Psoas muscle (tissue), 8 donors: Measurements from ENCODE around the gene PIGK. TPM values are rescaled to one million over a fixed set of nuclear protein-coding genes. Genes with fewer than 3 reads are reported as not detected.

Source experiments
- ATAC-seq, 4 donors: fragments of 200-7000 bp; cut with Tn5 transposase; one replicate each; pipeline ENCODE4 v1.9.1; 2020; ENCODE audit warnings: moderate library complexity in 3 of 4, mild to moderate bottlenecking in 2 of 4
- DNase-seq, 2 donors: peaks; one replicate each; pipeline ENCODE4 v3.0.0-alpha.2; 2020
- H3K27ac ChIP-seq: fragments of 200-600 bp; one replicate; pipeline ENCODE4 v1.8.0; 2022
- H3K27me3 ChIP-seq, 3 donors: fragments of 200-600 bp in 1 of 3; one replicate each; pipeline versions ENCODE4 v1.6.1 to v1.8.0; 2013 to 2022; ENCODE audit warnings: low read length in 2 of 3, mild to moderate bottlenecking in 2 of 3, moderate library complexity in 1 of 3; ENCODE audit not compliant: insufficient read depth in 3 of 3
- H3K36me3 ChIP-seq, 2 donors: fragments of 200-600 bp in 1 of 2; one replicate each; pipeline versions ENCODE4 v1.6.1 to v1.8.0; 2013 to 2022; ENCODE audit warnings: low read depth in 1 of 2, mild to moderate bottlenecking in 1 of 2, moderate library complexity in 1 of 2; ENCODE audit not compliant: insufficient read depth in 1 of 2
- H3K4me1 ChIP-seq: fragments of 200-600 bp; one replicate; pipeline ENCODE4 v1.8.0; 2022
- H3K4me3 ChIP-seq: fragments of 200-600 bp; one replicate; pipeline ENCODE4 v1.8.0; 2022; ENCODE audit warnings: mild to moderate bottlenecking
- H3K9me3 ChIP-seq: fragments of 200-600 bp; one replicate; pipeline ENCODE4 v1.8.0; 2022
- CTCF ChIP-seq: fragments of 200-600 bp; IDR thresholded peaks from one replicate; pipeline ENCODE4 v1.8.0; 2022; ENCODE audit warnings: antibody characterized with exemption
- WGBS, 3 donors: extraction: QIAGEN DNeasy Blood & Tissue Kit; methylation state at CpG; one replicate each; pipeline versions ENCODE4 v1.1.6 to v1.1.7; 2013; 5-methylcytosine and 5-hydroxymethylcytosine counted together
- intact Hi-C, 2 donors: fragments of 100-400 bp; cut with DNase I; formaldehyde crosslinking; loops; one replicate each; pipeline versions ENCODE4 v1.11.0 to v1.14.2; 2022
- long read RNA-seq, 2 donors: library from polyadenylated mRNA; unstranded; transcript quantifications; one replicate each; pipeline ENCODE4 v2.0.0, GENCODE V29; 2021
- polyA plus RNA-seq, 3 donors: library from polyadenylated mRNA; stranded (reverse); fragments of 200-250 nt; gene quantifications; one replicate each; pipeline ENCODE4 v1.2.3, GENCODE V29; 2013
- total RNA-seq, 4 donors: library from RNA; stranded (reverse); fragmentation: NEBNext Ultra II Directional in 2 of 4; extraction: Animal tissue kit (Norgen Biotek cat#: 25700) in 2 of 4; gene quantifications; one replicate each; pipeline versions ENCODE4 v1.2.1 to v1.2.4, GENCODE V29; 2021 to 2023
- donor health status: healthy with polysubstance abuse.
- donor health status: DM: no; HTN: no; CAD: no; lungs with moderate emphysema.
- donor health status: Bipolar disorder and iron deficiency.
- donor health status: healthy.
- donor health status: DM: yes; HTN: yes; CAD: no.
- donor health status: DM: no; HTN: no; CAD: no.
- donor health status: DM: no; HTN: no; CAD: no.
- donor health status: DM: yes; HTN: yes; CAD: no.

PIGK gene
- total RNA-seq (10 to 100 TPM; 10.2 to 13.2 (median 12.1) TPM), polyA plus RNA-seq (10 to 100 TPM in 1 of 3 donors, 1 to 10 TPM in 2; 4.8 to 12.1 (median 5.0) TPM)
- long read RNA-seq, donor 1, full-length matches to known transcripts, result 5 of 9 reads
- long read RNA-seq, donor 1, partial matches to known transcripts, result 0 of 9 reads
- long read RNA-seq, donor 1, other reads (novel, unspliced or antisense), result 4 of 9 reads
- long read RNA-seq, donor 2, full-length matches to known transcripts, result 10 of 11 reads
- long read RNA-seq, donor 2, partial matches to known transcripts, result 1 of 11 reads
- long read RNA-seq, donor 2, other reads (novel, unspliced or antisense), result 0 of 11 reads

GRCh38 chr1:77219166-77219887 lies at the start of gene PIGK:
Gene PIGK, minus strand, starts transcription at chr1:77219430. Its CDS starts 28 bp downstream, at chr1:77219402.
- intact Hi-C loops, result no loop called here
- H3K27ac ChIP-seq, result peak within 1 kb of the TSS; percentile 89
- TF ChIP-seq CTCF, result no peak
- H3K27me3 ChIP-seq, result no peaks in the 10 kb centered on the region
- peaks cover 0 to 11% of the 10 kb centered on the region in 2 donors for H3K36me3 ChIP-seq
- H3K4me1 ChIP-seq, result peaks cover 18% of the 10 kb centered on the region
- WGBS, 3 donors, result 0% methylated on average over 31 of the region's 31 CpGs
- no peaks in the 10 kb centered on the region for H3K9me3 ChIP-seq
- peak; percentile 98 to 99 (median 98) for ATAC-seq
- peak; percentile 88 to 93 for DNase-seq
- H3K4me3 ChIP-seq, result peak within 1 kb of the TSS; percentile 88

- WGBS, 3 donors, result 52 to 65% (median 56%) methylated on average over 1 of the region's 1 CpG
- H3K27ac ChIP-seq, result no peak overlapping the region
- ATAC-seq (no peak), DNase-seq (no peak)
- TF ChIP-seq CTCF, result no peak
- peaks cover 0 to 2% (median 0%) of the 10 kb centered on the region in 3 donors for H3K27me3 ChIP-seq
- H3K36me3 ChIP-seq, result no peaks in the 10 kb centered on the region
- no peak overlapping the region for H3K4me3 ChIP-seq
- intact Hi-C loops, result no loop called here
- no peaks in the 10 kb centered on the region for H3K9me3 ChIP-seq
- no peaks in the 10 kb centered on the region for H3K4me1 ChIP-seq
Observed at GRCh38 chr1:77267035-77267434, 47.8 kb upstream of the PIGK start.

GRCh38 chr1:77265180-77265579 lies 46.0 kb upstream of the PIGK start:
- no peak for TF ChIP-seq CTCF
- H3K36me3 ChIP-seq, result no peaks in the 10 kb centered on the region
- H3K27me3 ChIP-seq, result no peaks in the 10 kb centered on the region
- H3K27ac ChIP-seq, result no peak overlapping the region
- no peaks in the 10 kb centered on the region for H3K4me1 ChIP-seq
- ATAC-seq, result no peak
- intact Hi-C loops, result no loop called here
- DNase-seq, result no peak
- H3K4me3 ChIP-seq, result no peak overlapping the region
- H3K9me3 ChIP-seq, result no peaks in the 10 kb centered on the region
- WGBS, 3 donors, result 60 to 75% (median 70%) methylated on average over 1 of the region's 1 CpG

- WGBS, 3 donors, result 46 to 57% (median 53%) methylated on average over 1 of the region's 1 CpG
- DNase-seq (no peak), ATAC-seq (no peak)
- Histone ChIP-seq H3K9me3 (no peaks in the 10 kb centered on the region), H3K27me3 (no peaks in the 10 kb centered on the region), H3K4me1 (no peaks in the 10 kb centered on the region), H3K4me3 (no peak overlapping the region), H3K27ac (no peak overlapping the region), H3K36me3 (no peaks in the 10 kb centered on the region)
- intact Hi-C loops, result no loop called here
- TF ChIP-seq CTCF, result no peak
Observed at GRCh38 chr1:77263708-77264107, 44.5 kb upstream of the PIGK start.
